Measurements from ENCODE around the gene GCSH. TPM values are rescaled to one million over a fixed set of nuclear protein-coding genes. Genes with fewer than 3 reads are reported as not detected.

GCSH gene
- total and polyA plus RNA-seq, 2 of the 13 experiments (the other 11 are each of a cell fraction or from before 2014, with no cell fraction given) = 35.9 to 103 TPM

DNA sequence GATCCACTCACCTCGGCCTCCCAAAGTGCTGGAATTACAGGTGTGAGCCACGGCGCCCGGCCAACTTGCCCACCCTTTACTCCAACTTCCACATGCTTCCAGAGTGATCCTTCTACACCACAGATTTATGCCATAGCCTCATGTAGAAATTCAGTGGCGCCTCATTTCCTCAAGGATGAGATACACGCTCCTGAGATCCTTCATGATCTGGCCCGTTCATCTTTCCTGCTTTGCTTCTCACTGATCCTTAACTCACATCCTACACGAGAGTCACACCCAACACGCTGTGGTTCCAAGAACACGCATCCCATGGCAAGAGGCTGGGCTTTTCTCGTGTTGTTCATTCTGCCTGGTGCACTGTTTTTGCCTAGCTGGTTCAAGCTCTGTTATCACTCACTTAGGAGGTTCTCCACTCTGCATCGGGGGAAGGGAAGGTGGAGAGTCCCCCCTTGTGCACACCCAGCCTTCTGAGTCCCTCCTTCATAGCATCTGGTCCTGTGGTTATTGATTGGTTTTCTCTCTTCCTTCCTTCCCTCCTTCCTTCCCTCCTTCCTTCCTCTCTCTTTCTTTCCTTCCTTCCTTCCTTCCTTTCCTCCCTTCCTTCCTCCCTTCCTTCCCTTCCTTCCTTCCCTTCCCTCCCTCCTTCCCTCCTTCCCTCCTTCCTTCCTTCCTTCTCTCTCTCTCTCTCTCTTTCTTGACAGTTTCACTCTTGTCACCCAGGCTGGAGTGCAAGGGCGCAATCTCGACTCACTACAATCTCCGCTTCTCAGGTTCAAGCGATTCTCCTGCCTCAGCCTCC lies 32.7 kb upstream of the GCSH start:
- no peaks in the 10 kb centered on the region for H3K27me3 ChIP-seq (ENCODE audit: control insufficient read depth in 1 of 2, insufficient read depth in 2 of 2, low read length in 2 of 2)
- intact Hi-C loops (cut with micrococcal nuclease; ENCODE audit: unreplicated experiment) (no loop called here), in situ Hi-C loops (cut with HindIII; ENCODE audit: extremely low pct_ligation_motif_present, low pct_unique_long_range_greater_than_20kb) (no loop called here)
- ChIA-PET POLR2A (interaction anchor here (0.7 kb wide), 1 partner anchor 12 kb away, joined by 4 read pairs; no protein-coding TSS in a partner anchor), CTCF (ENCODE audit: low intra/inter-chr PET ratio, low total read pairs) (no interaction called here)
- BruUV-seq (replicated peaks) = no TSS peak
- H2AFZ ChIP-seq (ENCODE audit: low read length) = no peak overlapping the region
- DNase-seq (ENCODE audit: low spot score) (no peak), ATAC-seq (no peak), FAIRE-seq (no peak)
- H3K9me3 ChIP-seq (ENCODE audit: low read length) = no peaks in the 10 kb centered on the region
- H4K20me1 ChIP-seq (ENCODE audit: insufficient read depth, low read length) = no peaks in the 10 kb centered on the region
- H3K36me3 ChIP-seq (replicated peaks in 1 of 2; ENCODE audit: control insufficient read depth in 1 of 2, insufficient read depth in 2 of 2, low read length in 2 of 2) = peaks cover 0 to 6% of the 10 kb centered on the region in 2 experiments; a peak in 1 of 5 replicates
- WGBS (ENCODE audit: low lambda C conversion rate) = 91% methylated on average over 16 of the region's 16 CpGs
- no peak overlapping the region for H3K9ac ChIP-seq (ENCODE audit: insufficient read depth, low read depth, low read length)
- H3K4me3 ChIP-seq (replicated peaks in 1 of 3; ENCODE audit: insufficient read depth in 1 of 3, low read depth in 2 of 3, low read length in 3 of 3) = no peak overlapping the region
- TF ChIP-seq NFYC (CRISPR knock-in tag; IDR thresholded peaks at IDR 0.05) (no peak), GPN1 (CRISPR knock-in tag; IDR thresholded peaks at IDR 0.05; ENCODE audit: borderline replicate concordance) (no peak), ZNF773 (CRISPR knock-in tag; IDR thresholded peaks at IDR 0.05; ENCODE audit: borderline replicate concordance) (no peak), RBFOX2 (IDR thresholded peaks at IDR 0.05; ENCODE audit: low read depth, low read length) (no peak), ZSCAN12 (CRISPR knock-in tag; IDR thresholded peaks at IDR 0.05) (no peak), CEBPB (IDR thresholded peaks at IDR 0.05; ENCODE audit: borderline replicate concordance, low read depth, low read length) (no peak), CHCHD3 (CRISPR knock-in tag; IDR thresholded peaks at IDR 0.05) (no peak), YEATS2 (CRISPR knock-in tag; IDR thresholded peaks at IDR 0.05; ENCODE audit: borderline replicate concordance) (no peak)
- TF ChIP-seq, protein P1, sequence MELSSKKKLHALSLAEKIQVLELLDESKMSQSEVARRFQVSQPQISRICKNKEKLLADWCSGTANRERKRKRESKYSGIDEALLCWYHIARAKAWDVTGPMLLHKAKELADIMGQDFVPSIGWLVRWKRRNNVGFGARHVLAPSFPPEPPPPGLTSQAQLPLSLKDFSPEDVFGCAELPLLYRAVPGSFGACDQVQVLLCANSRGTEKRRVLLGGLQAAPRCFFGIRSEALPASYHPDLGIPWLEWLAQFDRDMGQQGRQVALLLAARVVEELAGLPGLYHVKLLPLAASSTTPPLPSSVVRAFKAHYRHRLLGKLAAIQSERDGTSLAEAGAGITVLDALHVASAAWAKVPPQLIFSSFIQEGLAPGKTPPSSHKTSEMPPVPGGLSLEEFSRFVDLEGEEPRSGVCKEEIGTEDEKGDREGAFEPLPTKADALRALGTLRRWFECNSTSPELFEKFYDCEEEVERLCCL (CRISPR knock-in tag; IDR thresholded peaks at IDR 0.05; ENCODE audit: borderline replicate concordance) = no peak
- TF ChIP-seq, protein P2, sequence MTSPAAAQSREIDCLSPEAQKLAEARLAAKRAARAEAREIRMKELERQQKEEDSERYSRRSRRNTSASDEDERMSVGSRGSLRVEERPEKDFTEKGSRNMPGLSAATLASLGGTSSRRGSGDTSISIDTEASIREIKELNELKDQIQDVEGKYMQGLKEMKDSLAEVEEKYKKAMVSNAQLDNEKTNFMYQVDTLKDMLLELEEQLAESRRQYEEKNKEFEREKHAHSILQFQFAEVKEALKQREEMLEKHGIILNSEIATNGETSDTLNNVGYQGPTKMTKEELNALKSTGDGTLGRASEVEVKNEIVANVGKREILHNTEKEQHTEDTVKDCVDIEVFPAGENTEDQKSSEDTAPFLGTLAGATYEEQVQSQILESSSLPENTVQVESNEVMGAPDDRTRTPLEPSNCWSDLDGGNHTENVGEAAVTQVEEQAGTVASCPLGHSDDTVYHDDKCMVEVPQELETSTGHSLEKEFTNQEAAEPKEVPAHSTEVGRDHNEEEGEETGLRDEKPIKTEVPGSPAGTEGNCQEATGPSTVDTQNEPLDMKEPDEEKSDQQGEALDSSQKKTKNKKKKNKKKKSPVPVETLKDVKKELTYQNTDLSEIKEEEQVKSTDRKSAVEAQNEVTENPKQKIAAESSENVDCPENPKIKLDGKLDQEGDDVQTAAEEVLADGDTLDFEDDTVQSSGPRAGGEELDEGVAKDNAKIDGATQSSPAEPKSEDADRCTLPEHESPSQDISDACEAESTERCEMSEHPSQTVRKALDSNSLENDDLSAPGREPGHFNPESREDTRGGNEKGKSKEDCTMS (CRISPR knock-in tag; conservative IDR thresholded peaks at IDR 0.05) = no peak
- peaks cover under 1% of the 10 kb centered on the region for H3K4me1 ChIP-seq (ENCODE audit: insufficient read depth, low read length)
- H3K27ac ChIP-seq (ENCODE audit: extremely low read length, insufficient read depth, low read length) = no peak overlapping the region
- H3K79me2 ChIP-seq (ENCODE audit: insufficient read depth, low read length) = no peaks in the 10 kb centered on the region
- no peak overlapping the region for H3K4me2 ChIP-seq (ENCODE audit: low read depth, low read length)
